HCEC 1CT (cell line): ENCODE measurements around the gene ADGRV1.
"Not testable (repeated sequence)": the region's sequence is repeated elsewhere in the genome, so short reads cannot be mapped to it uniquely, and the experiment has no call there.

Source experiments
- DNase-seq: peaks from one replicate; pipeline ENCODE4 v3.0.0-alpha.2; 2017

Gene ADGRV1

GRCh38 chr5:90654215-90654614 is 95.6 kb downstream of the ADGRV1 start:
- DNase-seq, result no peak

DNA sequence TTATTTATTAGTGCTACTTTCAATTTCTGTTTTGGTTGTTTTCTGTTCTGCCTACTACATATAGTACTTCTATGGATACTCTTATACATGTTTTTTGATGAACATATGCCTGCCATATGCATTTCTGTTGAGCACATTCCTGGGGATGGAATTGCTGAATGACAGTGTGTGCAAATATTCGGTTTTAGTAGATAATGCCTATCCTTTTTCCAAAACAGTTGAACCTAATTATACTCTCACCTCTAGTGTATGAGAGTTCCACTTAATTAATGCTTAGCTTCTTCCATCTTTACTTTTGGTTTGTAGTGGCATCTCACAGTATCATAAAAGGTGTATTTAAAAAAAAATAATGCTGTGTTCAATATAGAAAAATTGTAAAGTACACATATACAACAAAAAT is 96.8 kb downstream of the ADGRV1 start:
- no peak for DNase-seq

DNA sequence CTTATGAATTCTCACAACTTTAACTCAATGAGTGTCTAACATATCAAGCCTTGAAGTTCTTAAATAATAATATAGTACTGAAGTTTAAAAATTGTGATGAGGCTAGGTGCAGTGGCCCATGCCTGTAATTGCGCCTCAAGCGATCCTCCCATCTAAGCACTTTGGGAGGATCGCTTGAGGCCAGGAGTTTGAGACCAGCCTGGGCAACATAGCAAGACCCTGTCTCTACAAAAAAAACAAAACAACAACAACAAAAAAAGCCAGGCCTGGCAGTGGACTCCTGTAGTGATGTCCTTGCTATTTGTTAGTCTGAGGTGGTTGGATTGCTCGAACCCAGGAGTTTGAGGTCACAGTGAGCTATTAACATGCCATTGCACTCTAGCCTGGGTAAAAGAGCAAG is 98.4 kb downstream of the ADGRV1 start:
- no peak for DNase-seq

GRCh38 chr5:90657788-90658187 is 99.2 kb downstream of the ADGRV1 start:
- no peak for DNase-seq

GRCh38 chr5:90658620-90659019 is 100.0 kb downstream of the ADGRV1 start:
- no peak for DNase-seq

DNA sequence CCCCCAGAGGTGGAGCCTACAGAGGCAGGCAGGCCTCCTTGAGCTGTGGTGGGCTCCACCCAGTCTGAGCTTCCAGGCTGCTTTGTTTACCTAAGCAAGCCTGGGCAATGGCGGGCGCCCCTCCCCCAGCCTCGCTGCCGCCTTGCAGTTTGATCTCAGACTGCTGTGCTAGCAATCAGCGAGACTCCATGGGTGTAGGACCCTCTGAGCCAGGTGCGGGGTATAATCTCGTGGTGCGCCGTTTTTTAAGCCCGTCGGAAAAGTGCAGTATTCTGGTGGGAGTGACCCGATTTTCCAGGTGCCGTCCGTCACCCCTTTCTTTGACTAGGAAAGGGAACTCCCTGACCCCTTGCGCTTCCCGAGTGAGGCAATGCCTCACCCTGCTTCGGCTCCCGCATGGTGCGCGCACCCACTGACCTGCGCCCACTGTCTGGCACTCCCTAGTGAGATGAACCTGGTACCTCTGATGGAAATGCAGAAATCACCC is 109.5 kb downstream of the ADGRV1 start:
- DNase-seq, result not testable (repeated sequence)

GRCh38 chr5:90675222-90675621 is 116.6 kb downstream of the ADGRV1 start:
- no peak for DNase-seq

GRCh38 chr5:90680921-90681563 is 122.4 kb downstream of the ADGRV1 start:
- DNase-seq, result no peak

- DNase-seq, result no peak
Measured at GRCh38 chr5:90682278-90682677, 123.7 kb downstream of the ADGRV1 start.

DNA sequence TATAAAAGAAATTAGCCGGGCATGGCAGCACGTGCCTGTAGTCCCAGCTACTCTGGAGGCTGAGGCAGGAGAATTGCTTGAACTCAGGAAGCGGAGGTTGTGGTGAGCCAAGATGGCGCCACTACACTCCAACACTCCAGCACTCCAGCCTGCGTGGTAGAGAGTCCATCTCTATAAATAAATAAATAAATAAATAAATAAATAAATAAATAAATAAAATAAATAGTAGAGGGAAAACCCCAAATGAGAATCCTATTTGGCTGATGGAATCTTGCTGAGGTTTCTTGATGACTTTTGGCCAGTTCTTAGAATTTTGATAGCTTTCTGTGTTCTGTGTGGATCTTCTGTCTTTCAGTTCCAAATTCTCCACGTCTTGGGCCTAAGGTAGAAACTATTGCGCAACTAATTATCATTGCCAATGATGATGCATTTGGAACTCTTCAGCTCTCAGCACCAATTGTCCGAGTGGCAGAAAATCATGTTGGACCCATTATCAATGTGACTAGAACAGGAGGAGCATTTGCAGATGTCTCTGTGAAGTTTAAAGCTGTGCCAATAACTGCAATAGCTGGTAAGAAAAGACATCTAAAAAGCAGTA is 126.9 kb downstream of the ADGRV1 start:
- no peak for DNase-seq

GRCh38 chr5:90686363-90686762 is 127.8 kb downstream of the ADGRV1 start:
- DNase-seq, result not testable (repeated sequence)

DNA sequence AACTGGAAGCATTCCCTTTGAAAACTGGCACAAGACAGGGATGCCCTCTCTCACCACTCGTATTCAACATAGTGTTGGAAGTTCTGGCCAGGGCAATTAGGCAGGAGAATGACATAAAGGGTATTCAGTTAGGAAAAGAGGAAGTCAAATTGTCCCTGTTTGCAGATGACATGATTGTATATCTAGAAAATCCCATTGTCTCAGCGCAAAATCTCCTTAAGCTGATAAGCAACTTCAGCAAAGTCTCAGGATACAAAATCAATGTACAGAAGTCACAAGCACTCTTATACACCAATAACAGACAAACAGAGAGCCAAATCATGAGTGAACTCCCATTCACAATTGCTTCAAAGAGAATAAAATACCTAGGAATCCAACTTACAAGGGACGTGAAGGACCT is 128.9 kb downstream of the ADGRV1 start:
- not testable (repeated sequence) for DNase-seq

- DNase-seq, result no peak
Measured at GRCh38 chr5:90689064-90689463, 130.5 kb downstream of the ADGRV1 start.

DNA sequence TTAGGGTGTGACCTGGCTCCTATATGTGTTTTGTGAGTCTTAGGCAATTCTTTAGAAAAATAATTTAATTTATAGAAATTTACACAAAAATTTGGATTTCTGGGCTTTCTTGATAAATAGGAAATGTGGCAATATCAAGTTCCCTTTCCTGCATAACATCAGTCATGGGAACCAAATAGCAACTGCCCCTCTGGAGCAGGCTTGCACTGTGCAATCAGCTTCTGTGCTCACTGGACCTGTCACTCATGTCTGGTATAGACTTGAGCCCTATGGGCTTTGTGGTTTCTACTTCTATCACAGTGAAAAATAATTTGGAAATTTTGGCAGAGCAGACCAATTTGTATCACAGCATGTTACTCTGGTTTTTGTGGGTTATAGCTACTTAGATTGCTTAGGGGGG is 131.7 kb downstream of the ADGRV1 start:
- no peak for DNase-seq

DNA sequence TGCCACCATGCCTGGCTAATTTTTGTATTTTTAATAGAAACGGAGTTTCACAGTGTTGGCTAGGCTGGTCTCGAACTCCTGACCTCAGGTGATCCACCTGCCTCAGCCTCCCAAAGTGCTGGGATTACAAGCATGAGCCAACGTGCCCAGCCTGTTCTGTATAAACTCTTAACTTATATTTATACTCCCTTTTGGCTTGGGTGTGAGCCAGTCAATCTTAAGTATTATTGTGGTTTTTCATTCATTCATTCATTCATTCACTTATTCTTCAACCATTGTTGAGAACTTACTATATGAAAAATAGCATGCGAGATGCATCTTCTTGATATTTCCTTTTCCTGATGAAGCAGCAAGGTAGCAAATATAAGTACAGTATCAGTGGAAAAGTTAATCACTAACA is 132.9 kb downstream of the ADGRV1 start:
- DNase-seq, result no peak

DNA sequence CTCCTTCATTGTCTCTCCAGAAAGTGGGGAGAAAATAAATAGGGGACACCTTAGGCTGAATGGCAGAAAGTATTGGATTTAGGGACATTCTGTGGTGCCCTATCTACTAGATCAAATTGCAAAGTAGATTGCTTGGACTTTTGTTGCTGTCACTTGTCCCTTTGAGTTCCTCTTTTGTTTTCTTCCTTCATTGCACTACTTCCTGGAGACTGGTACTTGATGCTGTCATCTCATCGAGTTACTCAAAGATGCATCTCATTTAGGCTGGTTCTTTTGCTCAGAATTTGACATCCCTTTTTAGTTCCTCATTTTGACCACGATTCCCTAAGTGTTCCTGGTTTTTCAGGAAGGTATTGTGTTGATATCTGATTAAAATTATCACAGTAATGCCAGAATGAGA is 137.6 kb downstream of the ADGRV1 start:
- DNase-seq, result no peak

DNA sequence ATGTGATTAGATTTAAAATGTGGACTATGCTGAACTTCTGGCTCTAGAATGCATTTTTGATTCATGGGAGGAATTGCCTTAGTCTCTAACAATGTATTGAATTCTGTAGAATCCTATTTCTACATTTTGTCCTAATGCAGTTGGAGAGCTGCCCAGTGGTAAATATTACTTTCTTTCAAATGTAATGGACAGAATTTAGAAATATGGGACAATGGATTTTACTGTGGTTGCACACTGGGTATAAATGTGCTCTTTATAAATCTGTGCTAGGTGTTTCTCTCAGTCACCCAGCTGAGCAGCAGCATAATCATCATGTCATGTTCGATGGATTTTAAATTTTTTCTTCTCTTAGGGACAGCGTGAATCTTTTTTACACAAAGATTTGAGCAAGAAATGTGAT is 141.7 kb downstream of the ADGRV1 start:
- no peak for DNase-seq

GRCh38 chr5:90703932-90704331 is 145.3 kb downstream of the ADGRV1 start:
- no peak for DNase-seq

GRCh38 chr5:90707698-90708097 is 149.1 kb downstream of the ADGRV1 start:
- no peak for DNase-seq

- DNase-seq, result peak; percentile 58
Measured at GRCh38 chr5:90709323-90710155, 150.9 kb downstream of the ADGRV1 start.

DNA sequence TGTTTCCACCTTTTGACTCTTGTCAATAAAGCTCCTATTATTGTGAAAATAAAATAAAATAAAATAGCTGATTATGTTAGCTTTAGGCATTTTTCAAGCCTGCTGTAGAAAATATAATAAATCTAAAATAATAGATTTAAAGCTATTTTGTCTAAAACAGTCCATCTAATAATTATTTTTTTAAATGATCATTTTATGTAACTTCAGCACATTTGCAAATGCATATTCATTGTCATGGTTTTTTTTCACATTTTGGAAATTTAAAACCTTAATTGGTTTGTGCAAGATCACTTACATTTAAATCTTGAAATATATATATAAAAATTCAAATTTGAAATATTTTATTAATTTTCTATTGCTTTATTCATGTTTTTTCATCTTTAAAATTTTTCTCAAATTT is 159.8 kb downstream of the ADGRV1 start:
- DNase-seq, result no peak

DNA sequence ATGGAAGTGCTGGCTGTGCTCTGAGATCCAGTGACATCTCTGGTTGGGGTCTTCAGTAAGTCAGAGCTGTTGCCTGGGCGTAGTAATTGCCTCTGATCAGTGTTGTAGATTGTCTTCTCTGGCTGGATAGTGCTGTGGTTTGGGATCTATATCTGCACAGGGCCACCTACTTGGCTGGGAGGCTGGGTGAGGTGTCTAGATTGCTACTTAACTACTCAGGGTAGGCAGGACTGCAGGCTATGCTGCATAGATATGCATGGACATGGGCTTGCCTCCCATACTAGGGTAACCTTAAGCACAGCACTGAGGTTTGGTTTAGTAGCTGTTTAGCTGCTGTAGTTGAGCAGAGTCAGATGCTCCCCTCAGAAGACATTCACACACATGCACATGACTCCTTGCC is 181.0 kb downstream of the ADGRV1 start:
- no peak for DNase-seq

DNA sequence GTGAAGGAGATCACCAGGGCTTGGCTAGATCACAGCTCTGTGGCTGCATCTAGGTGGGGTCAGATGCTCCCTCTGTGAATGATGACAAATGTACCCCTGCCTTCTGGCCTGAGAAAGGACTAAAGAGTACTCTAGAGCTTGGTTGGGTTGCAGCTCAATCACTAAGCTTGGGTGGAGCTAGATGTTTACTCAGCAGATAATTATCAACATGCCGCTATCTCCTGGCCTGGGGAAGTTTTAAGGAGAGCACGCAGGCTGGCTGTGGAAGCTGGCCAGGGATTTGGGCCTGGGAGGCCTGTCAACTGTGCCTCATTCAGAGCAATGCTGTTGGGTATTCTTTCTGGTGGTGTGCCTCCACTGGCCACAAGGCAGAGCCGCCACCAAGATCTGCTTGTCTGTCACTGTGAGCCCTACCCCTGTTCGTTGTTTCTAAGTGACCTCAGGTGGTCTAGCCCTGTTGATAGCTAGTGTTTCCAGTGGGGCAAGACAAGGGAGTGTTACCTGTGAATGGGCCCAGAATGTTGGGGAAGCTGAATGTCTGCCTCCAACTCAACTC is 181.7 kb downstream of the ADGRV1 start:
- DNase-seq, result no peak
